GM21825 (cell line): ENCODE results near the gene RIPK4.
"Not testable (repeated sequence)": the region's sequence is repeated elsewhere in the genome, so short reads cannot be mapped to it uniquely, and the experiment has no call there.

Experiments
- ATAC-seq: cut with Tn5 transposase; IDR thresholded peaks from one replicate; pipeline ENCODE4 v1.9.1; 2021; ENCODE audit warnings: mild to moderate bottlenecking, moderate library complexity; ENCODE audit not compliant: unreplicated experiment

The RIPK4 gene

DNA sequence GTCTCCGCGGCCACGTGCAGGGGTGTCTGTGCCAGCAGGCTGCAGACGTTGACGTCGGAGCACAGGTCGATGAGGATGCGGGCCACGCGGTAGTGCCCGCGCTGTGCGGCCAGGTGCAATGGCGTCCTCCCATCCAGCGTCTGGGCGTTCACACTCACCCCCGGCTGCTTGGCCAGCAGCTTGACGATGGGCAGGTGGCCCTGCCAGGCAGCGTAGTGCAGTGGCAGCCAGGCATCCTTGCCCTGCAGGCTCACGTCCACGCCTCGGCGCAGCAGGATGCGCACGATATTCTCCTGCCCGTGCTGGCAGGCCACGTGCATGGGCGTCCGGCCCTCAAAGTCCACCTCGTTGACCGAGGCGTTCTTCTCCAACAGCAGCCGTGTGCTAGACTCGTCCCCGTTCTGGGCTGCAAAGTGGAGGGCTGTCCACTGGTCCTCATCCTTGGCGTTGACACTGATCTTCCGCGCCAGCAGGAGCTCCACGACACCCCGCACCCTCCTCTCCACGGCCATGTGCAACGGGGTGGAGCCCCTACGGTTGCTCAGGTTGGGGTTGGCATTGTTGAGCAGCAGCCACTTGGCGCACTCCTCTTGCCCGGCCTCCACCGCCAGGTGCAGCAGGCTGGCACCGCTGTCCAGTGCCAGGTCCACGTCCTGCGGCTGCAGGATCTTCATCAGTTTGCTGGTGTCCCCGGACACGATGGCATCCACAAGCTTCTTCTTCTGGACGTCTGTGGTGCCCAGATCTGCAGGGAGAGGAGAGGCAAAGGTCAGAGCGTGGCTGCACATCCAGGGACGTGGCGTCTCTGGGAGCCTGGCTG, 25.4 kb downstream of the RIPK4 start:
- no peak for ATAC-seq

DNA sequence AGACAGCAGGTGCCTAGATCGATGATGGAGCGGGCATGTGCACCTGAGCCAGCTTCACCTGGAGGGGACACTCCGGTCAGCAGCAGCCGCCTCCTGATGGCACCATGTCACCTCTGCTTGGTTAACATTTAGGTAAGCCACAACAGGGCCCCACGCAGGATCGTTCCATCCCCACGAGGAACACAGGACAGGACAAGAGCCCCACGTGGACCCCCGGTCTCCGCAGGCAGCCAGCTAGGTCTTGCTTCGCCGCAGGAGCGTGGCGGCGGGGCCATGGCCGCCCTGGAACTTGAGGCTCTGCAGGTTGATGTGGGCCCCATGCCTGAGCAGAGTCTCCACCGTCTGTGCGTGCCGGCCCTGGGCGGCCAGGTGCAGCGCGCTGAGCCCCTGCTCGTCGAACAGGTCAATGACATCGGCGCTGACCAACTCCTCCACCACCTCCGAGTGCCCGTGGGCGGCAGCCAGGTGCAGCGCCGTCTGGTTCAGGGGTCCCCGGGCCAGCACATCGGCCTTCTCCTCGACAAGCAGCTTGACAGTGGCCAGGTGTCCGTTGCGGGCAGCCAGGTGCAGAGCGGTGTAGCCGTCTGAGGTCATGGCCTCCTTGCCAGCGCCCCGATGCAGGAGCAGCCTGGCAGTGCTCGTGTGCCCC, 26.1 kb downstream of the RIPK4 start:
- no peak for ATAC-seq

DNA sequence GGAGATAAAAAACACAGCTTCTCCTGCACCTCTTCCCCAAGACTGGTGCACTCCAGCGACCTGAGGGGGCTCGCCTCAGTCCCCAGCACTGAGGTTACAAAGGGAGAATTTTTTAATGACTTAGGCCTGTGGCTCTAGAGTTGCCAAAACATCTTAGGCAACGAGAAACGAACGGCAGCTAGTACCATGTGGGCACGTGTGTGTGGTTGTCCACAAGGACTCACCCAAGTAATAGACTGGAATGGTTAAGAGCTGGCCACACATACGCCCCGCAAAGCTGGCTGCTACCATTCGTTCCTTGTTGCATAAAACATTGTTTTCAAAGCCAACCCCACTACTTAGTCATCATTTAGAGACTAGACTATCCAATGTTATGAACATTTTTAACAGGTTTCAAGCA, 26.9 kb downstream of the RIPK4 start:
- ATAC-seq = no peak

GRCh38 chr21:41739011-41739410, 27.8 kb downstream of the RIPK4 start:
- no peak for ATAC-seq

- no peak for ATAC-seq
Measured at GRCh38 chr21:41737651-41738324, 29.1 kb downstream of the RIPK4 start.

DNA sequence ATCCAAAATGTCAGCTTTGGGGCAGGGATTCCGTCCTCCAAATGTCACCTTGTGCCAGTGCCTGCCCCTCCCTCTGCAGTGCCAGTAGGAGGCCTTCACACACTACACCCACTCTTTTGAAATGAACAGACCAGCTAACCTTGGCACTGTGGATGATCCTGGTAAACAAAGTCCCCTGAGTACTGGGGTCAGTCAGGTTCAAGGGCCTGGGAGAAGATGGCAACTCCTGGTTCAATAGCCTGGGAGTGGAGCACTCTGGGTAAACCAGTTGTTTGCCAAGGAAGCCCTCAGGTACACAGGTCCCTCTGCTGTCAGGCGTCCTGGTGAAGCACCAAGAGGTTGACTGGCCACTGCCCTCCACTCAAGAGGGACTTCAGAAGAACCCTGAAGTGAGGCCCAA, 30.4 kb downstream of the RIPK4 start:
- ATAC-seq = no peak

DNA sequence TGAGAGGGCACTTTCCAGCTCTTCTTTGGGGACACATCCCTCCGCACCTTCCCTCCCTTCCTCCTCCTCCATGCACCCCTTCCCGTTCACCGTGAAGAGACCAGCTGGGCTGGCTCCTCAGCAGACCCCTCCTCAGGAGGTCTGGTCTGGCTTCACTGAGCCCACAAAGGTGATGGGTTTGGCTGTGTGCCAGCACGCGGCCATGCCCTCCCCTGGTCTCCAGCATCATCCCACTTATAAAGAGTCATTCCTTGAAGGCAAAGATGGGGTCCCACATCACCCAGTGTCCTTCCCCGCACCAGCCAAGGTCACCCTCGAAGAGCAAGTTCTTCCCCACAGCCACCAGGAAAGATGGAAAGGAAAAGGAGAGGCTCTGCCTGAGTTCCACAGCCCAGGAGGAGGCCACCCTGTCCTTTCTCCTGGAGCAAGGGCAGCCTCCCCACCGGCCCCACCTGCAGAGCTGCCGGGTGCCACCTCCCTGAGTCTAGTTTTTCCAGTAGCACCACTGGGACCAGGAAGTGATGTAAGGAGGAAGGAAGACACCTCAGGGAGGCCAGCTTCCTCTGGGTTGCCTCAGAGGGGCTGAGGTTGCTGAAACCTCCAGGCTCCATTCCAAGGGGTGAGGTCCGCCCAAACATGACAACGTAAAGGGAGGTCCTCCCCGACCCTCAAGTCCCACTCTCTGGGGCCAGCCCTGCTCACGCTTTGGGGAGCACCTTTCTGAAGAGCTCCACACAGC, 32.7 kb downstream of the RIPK4 start:
- no peak for ATAC-seq

GRCh38 chr21:41731081-41731480, 35.8 kb downstream of the RIPK4 start:
- no peak for ATAC-seq

DNA sequence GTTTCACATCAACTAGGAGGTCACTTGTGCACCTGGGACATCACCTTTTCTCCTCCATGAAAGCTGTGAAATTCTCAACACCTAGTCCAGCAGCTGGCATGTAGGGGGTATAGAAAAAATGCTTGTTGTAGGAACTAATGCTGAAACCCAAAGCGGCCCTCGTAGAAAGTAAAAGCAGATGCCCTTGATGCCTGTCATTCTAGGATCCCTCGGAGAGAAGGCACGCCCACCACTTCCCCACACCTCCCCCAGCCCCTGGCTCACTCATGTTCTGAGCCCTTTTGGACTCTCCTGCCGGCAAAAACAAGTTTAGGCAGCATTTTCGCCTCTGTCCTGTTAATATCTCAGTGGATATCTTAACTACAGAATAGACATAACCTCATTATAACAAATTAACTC, 36.5 kb downstream of the RIPK4 start:
- no peak for ATAC-seq

GRCh38 chr21:41729701-41730366, 37.0 kb downstream of the RIPK4 start:
- no peak for ATAC-seq

- no peak for ATAC-seq
Measured at GRCh38 chr21:41727784-41728763, 38.8 kb downstream of the RIPK4 start.

GRCh38 chr21:41726970-41727783, 39.7 kb downstream of the RIPK4 start:
- ATAC-seq = no peak

DNA sequence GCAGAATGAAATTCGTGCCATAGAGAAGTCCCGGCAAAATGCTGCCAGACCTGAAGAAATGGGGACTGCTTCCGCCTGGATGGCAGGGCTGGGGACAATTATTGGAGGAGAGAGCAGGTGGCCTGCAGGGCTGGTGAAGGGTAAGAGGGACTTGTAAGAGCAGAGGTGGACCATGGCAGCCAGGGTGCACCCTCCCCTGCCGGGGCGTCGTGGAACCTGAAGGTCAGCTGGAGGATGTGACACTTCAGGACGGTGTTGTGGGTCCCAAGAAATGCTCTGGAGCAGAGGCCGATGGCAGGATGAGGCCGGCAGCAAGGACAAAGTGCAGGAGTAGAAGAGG, 40.3 kb downstream of the RIPK4 start:
- no peak for ATAC-seq

- ATAC-seq = no peak
Measured at GRCh38 chr21:41726058-41726558, 40.7 kb downstream of the RIPK4 start.

DNA sequence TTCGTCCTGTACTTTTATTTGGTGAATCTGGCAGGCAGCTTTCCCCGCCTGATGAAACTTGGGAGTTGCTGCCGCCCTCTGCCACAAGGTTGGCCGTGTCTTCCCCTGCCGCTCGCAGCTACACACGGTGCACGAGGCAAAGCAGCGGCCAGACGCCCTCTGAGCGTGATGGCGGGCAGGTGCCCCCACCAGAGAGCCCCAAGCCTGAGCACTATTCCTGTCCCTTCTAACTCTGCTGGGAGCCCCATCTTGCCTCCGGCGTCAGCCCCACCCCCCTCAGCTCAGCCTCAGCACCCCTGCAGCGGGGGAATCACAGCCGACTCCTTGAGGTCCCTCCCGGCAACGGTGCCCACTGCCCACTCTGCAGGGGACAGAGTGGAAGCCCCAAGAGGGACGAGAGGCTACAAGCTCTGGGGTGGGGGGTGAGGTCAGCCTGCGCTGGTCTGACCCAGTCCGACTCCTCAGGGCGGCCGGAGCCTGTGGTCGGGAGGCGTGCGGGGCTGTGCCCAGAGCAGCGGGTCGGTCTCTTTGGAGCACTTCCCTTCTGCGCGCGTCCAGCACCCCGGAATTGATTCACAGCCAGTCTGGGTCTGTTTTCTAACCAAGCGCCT, 41.3 kb downstream of the RIPK4 start:
- ATAC-seq = no peak

- not testable (repeated sequence) for ATAC-seq
Measured at GRCh38 chr21:41723835-41724234, 43.0 kb downstream of the RIPK4 start.

DNA sequence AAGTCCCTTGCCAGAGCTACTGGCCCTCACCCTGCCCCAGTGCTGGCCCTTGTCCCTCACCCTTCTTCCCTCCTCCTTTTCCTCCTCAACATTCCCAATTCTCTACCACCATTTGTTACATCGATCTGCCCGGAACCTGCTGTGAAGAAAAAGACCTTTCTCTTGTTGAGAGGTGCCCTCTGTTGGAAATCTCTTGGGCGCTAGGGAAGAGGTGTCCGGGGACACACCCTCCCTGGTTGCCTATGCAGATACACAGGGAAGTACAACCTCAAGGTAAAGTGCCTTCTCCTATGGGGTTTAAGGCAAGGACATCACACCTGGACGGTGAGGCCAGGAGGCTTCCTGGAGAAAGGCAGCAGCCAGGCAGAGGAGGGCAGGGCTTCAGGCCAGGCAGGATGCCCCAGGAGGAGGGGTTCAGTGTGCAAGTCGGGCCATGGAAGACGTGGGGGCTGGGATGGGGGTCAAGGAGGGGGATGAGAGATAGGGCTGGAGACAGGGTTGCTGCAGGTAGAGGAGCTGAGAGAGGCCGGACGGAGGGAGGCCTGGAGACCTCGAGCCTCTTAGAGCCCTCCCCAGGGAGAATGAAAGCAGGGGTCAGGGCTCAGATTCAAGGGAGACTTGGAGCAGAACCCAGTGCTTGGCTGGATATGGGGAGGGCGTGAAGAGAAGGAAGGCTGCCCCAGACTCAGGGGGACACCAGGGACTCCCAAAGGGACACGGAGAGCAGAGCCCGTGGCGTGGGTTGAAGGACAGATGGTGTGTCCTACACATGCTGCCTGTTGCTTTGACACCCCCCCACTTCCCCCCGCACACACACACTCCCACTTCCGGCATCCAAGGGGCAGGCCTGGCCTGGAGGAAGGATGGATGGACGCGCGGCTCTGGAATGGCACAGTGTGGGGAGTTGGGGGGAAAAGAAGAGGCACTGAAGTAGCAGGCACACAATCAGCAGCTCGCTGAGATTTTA, 44.5 kb downstream of the RIPK4 start:
- ATAC-seq = no peak
